Natural killer cell (primary cell): ENCODE measurements around the gene TMEM255A. TPM values are rescaled to one million over a fixed set of nuclear protein-coding genes. Genes with fewer than 3 reads are reported as not detected.

Experiments used
- ATAC-seq, 3 donors: fragments of 150-1000 bp in 2 of 3; fragments of 200-7000 bp in 1 of 3; cut with Tn5 transposase; 1 replicate in 1 of 3; 2 replicates in 2 of 3; pipeline ENCODE4 v1.10.0; 2021; ENCODE audit warnings: mild to moderate bottlenecking in 2 of 3, moderate library complexity in 2 of 3
- DNase-seq, 2 donors: peaks; one replicate each; pipeline versions ENCODE4 v3.0.0 to v3.0.0-alpha.2; 2013 to 2021; ENCODE audit warnings: mixed read lengths in 1 of 2
- H3K27ac ChIP-seq: one replicate; pipeline ENCODE4 v1.5.1; 2013; ENCODE audit warnings: mild to moderate bottlenecking, low read length
- H3K27me3 ChIP-seq: one replicate; pipeline ENCODE4 v1.6.1; 2013; ENCODE audit warnings: low read length; ENCODE audit not compliant: control insufficient read depth, insufficient read depth
- H3K36me3 ChIP-seq: one replicate; pipeline ENCODE4 v1.6.1; 2013; ENCODE audit warnings: low read length; ENCODE audit not compliant: control insufficient read depth, insufficient read depth
- H3K4me1 ChIP-seq: one replicate; pipeline ENCODE4 v1.6.1; 2013; ENCODE audit warnings: low read length; ENCODE audit not compliant: control insufficient read depth, insufficient read depth
- H3K4me3 ChIP-seq: one replicate; pipeline ENCODE4 v1.5.1; 2013; ENCODE audit warnings: low read length
- H3K9me3 ChIP-seq: one replicate; pipeline ENCODE4 v1.6.1; 2013; ENCODE audit warnings: low read length; ENCODE audit not compliant: control insufficient read depth, insufficient read depth
- H3K27ac Mint-ChIP-seq, 2 donors: one replicate each; pipeline ENCODE4 v1.8.0; 2022; ENCODE audit warnings: mild to moderate bottlenecking in 2 of 2, mixed read lengths in 2 of 2, moderate library complexity in 1 of 2
- H3K27me3 Mint-ChIP-seq, 2 donors: one replicate each; pipeline ENCODE4 v1.8.0; 2022; ENCODE audit warnings: low read depth in 2 of 2, mixed read lengths in 2 of 2
- H3K36me3 Mint-ChIP-seq: one replicate; pipeline ENCODE4 v1.8.0; 2022; ENCODE audit warnings: mixed read lengths
- H3K4me1 Mint-ChIP-seq, 2 donors: one replicate each; pipeline ENCODE4 v1.8.0; 2022; ENCODE audit warnings: mixed read lengths in 2 of 2
- H3K4me3 Mint-ChIP-seq: one replicate; pipeline ENCODE4 v1.8.0; 2022; ENCODE audit warnings: mild to moderate bottlenecking, moderate library complexity, mixed read lengths
- H3K9me3 Mint-ChIP-seq, 2 donors: one replicate each; pipeline ENCODE4 v1.8.0; 2022; ENCODE audit warnings: mixed read lengths in 2 of 2
- CTCF ChIP-seq: fragments of 200-600 bp; IDR thresholded peaks from one replicate; pipeline ENCODE4 v1.8.0; 2022; ENCODE audit warnings: antibody characterized with exemption
- WGBS: methylation state at CpG from one replicate; pipeline ENCODE4 v1.1.7; 2013; ENCODE audit warnings: missing lambda C conversion rate; ENCODE audit not compliant: insufficient coverage; 5-methylcytosine and 5-hydroxymethylcytosine counted together
- intact Hi-C: fragments of 100-400 bp; cut with micrococcal nuclease; formaldehyde crosslinking; loops from one replicate; pipeline ENCODE4 v1.14.2; 2022
- total RNA-seq, 4 donors: library from RNA; stranded (reverse); fragments of 120-200 nt in 1 of 4; gene quantifications; one replicate each; pipeline versions ENCODE4 v1.2.3 to v1.2.4, GENCODE V29; 2013 to 2022

TMEM255A gene
- total RNA-seq, 3 donors from 2014 or later (not counting 1 experiment from before 2014, with no cell fraction given) = 0.66 to 1.5 (median 1.4) TPM

DNA sequence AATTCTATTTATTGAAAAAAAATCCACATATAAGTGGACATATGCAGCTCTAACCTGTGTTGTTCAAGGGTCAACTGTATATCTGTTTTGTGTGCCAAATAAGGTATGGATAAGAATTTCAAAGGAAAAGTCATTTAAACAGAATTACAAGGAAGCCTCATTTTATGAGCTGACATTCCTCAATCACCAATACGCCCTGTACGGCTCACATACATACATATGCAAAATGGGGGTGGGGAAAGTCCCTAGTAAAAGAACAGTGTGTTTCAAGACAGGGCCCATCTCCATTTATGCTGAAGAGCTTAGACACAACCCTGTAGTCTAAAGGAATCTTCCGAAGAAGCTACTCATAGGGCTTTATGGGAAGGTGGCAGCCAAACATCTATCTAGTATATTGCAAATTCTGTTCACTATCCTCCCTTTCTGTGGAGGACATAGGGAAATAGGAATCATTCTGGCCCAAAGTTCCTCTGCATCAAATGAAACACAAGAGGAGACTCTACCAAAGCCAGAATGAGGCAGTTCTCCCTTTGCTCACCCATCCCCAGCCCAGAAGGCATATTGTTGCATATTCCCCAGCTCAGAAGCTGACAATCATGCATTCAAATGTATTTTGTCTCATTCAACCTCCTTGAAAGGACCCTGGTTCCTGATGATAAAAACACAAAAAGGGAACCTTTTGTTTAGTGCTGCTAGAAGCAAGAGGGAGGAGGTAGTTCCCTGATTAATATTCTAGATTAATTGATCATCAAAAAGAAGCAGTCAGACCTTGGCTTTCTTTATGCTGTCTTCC is 74.4 kb downstream of the TMEM255A start:
- no peaks in the 10 kb centered on the region for H3K9me3 ChIP-seq
- TF ChIP-seq CTCF = no peak
- peaks cover 0 to 11% of the 10 kb centered on the region in 2 donors for H3K4me1 Mint-ChIP-seq
- no peak overlapping the region for H3K27ac Mint-ChIP-seq
- H3K27ac ChIP-seq = no peak overlapping the region
- DNase-seq (no peak), ATAC-seq (no peak)
- H3K27me3 ChIP-seq = no peaks in the 10 kb centered on the region
- H3K9me3 Mint-ChIP-seq = no peaks in the 10 kb centered on the region
- H3K4me3 Mint-ChIP-seq = no peak overlapping the region
- H3K4me3 ChIP-seq = no peak overlapping the region
- intact Hi-C loops = no loop called here
- H3K4me1 ChIP-seq = no peaks in the 10 kb centered on the region
- peaks cover 6% of the 10 kb centered on the region for H3K36me3 ChIP-seq
- WGBS = 75% methylated on average over 1 of the region's 3 CpGs
- H3K27me3 Mint-ChIP-seq = no peaks in the 10 kb centered on the region
- H3K36me3 Mint-ChIP-seq = no peaks in the 10 kb centered on the region

DNA sequence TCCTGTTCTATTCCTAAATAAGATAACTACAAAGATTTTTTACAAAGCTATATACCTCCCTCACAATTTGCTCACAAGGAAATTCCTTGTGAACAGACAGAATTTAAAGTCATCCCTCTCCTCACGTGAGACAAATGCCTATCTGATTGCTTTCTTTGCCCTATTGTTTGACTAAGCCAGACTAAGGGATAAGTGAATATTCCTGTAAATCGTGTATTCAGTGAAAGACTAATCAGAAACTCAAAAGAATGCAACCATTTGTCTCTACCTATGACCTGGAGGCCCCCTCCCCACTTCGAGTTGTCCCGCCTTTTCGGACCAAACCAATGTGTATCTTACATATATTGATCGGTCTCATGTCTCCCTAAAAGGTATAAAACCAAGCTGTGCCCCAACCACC is 76.0 kb downstream of the TMEM255A start:
- Histone ChIP-seq H3K27me3 (no peaks in the 10 kb centered on the region), H3K4me1 (no peaks in the 10 kb centered on the region), H3K27ac (no peak overlapping the region), H3K4me3 (no peak overlapping the region), H3K36me3 (peaks cover 6% of the 10 kb centered on the region), H3K9me3 (no peaks in the 10 kb centered on the region)
- Mint-ChIP-seq H3K27ac (no peak overlapping the region), H3K4me3 (no peak overlapping the region), H3K9me3 (no peaks in the 10 kb centered on the region), H3K36me3 (no peaks in the 10 kb centered on the region), H3K27me3 (no peaks in the 10 kb centered on the region), H3K4me1 (peaks cover 0 to 5% of the 10 kb centered on the region in 2 donors)
- ATAC-seq (no peak), DNase-seq (no peak)
- intact Hi-C loops = no loop called here
- TF ChIP-seq CTCF = no peak
- 92% methylated on average over 5 of the region's 6 CpGs for WGBS

DNA sequence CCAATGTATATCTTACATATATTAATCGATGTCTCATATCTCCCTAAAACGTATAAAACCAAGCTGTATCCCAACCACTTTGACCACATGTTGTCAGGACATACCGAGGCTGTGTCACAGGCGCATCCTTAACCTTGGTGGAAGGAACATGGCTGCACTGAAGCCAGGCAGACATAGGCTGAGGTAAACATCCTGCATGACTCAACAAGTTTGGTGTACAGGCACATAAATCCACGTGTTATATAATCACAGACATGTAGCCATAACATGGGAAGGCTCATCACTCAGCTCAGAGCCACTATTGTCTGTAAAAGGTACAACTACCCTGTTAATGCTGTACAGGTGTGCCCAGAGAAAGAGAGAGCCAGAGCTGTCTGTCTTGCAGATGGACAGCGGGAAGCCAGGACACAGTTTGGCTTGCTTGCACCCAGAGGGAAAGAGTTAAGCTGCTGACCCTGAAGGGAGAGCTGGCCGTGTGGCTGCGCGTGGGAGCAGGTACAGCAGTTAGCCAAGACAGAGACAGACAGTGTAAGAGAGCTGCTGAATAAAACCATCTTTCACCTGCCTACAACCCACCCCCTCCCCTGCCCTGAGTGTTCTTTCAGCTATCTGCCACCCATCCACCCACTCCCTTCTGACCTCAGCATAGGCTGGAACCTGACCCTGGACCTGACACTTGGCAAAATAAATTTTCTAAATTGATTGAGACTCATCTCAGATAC is 82.9 kb downstream of the TMEM255A start:
- Mint-ChIP-seq H3K4me3 (no peak overlapping the region), H3K9me3 (no peaks in the 10 kb centered on the region), H3K36me3 (no peaks in the 10 kb centered on the region), H3K27me3 (no peaks in the 10 kb centered on the region), H3K4me1 (no peaks in the 10 kb centered on the region), H3K27ac (no peak overlapping the region)
- ATAC-seq (no peak), DNase-seq (no peak)
- no peaks in the 10 kb centered on the region for H3K27me3 ChIP-seq
- no peaks in the 10 kb centered on the region for H3K9me3 ChIP-seq
- H3K4me1 ChIP-seq = no peaks in the 10 kb centered on the region
- no peak overlapping the region for H3K27ac ChIP-seq
- intact Hi-C loops = no loop called here
- 88% methylated on average over 9 of the region's 9 CpGs for WGBS
- H3K36me3 ChIP-seq = peaks cover 3% of the 10 kb centered on the region
- H3K4me3 ChIP-seq = no peak overlapping the region
- no peak for TF ChIP-seq CTCF
